Measurements from ENCODE around the gene LMF1.

- TF ChIP-seq CTCF (conservative IDR thresholded peaks at IDR 0.05 in 1 of 2, IDR thresholded peaks at IDR 0.05 in 1 of 2; ENCODE audit: extremely low read depth in 1 of 2, insufficient read depth in 1 of 2, low read depth in 1 of 2, low read length in 2 of 2): no peak
- no peak for TF ChIP-seq EZH2 (IDR thresholded peaks at IDR 0.05; ENCODE audit: borderline replicate concordance, low read length)
Measured at GRCh38 chr16:833411-833810, 137.4 kb downstream of the LMF1 start.

All from mammary epithelial cell (primary cell).